ENCODE results near the gene EFCAB11.
A peak's percentile ranks its signal among the peaks of the same experiment; 100 is the strongest.

Gene EFCAB11

DNA sequence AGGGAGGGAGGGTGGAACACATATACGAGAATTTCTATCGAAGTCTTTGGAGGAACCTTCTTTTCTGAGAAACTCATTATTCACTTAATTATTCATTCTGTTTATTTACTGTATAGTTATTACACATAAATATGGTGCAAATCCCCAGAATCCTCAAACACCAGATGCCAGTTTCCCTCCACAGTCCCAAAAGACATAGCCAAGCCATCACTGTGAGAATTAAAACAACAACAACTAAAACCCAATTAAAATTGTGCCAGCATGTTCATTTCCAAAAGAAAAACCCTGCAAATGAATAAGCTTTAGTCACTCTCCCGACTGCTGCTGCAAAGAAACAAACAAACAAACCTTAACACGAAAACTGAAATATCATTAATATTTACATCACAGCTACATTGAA is 173.5 kb downstream of the EFCAB11 start:
- Mint-ChIP-seq H3K36me3 (ENCODE audit: insufficient read depth) (no peaks in the 10 kb centered on the region), H3K4me3 (no peak overlapping the region), H3K27ac (ENCODE audit: low read depth) (no peak overlapping the region), H3K9me3 (no peaks in the 10 kb centered on the region), H3K4me1 (no peaks in the 10 kb centered on the region), H3K27me3 (no peaks in the 10 kb centered on the region)
- DNase-seq (ENCODE audit: low spot score in 2 of 2) (no peak), ATAC-seq (replicated peaks; ENCODE audit: extremely low read depth, poor library complexity, severe bottlenecking) (no peak)

DNA sequence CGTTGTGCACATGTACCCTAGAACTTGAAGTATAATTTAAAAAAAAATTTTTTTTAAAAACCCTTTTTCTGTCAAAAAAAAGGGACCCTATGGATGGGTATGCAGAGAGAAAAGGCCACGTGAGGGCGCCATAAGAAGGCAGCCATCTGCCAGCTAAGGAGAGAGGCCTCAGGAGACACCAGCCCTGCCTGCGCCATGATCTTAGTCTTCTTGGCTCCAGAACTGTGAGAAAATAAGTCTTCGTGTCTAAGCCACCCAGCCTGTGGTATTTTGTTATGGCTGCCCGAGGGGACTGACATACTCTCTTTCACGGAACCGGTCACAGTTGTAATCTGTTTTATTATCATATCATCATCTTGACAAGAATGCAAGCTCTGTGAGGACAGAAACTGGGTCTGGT is 174.8 kb downstream of the EFCAB11 start:
- no peaks in the 10 kb centered on the region for H3K4me1 Mint-ChIP-seq
- no peak overlapping the region for H3K27ac Mint-ChIP-seq (ENCODE audit: low read depth)
- no peaks in the 10 kb centered on the region for H3K27me3 Mint-ChIP-seq
- ATAC-seq (replicated peaks; ENCODE audit: extremely low read depth, poor library complexity, severe bottlenecking) (no peak), DNase-seq (ENCODE audit: low spot score in 2 of 2) (no peak)
- no peaks in the 10 kb centered on the region for H3K36me3 Mint-ChIP-seq (ENCODE audit: insufficient read depth)
- no peak overlapping the region for H3K4me3 Mint-ChIP-seq
- no peaks in the 10 kb centered on the region for H3K9me3 Mint-ChIP-seq

DNA sequence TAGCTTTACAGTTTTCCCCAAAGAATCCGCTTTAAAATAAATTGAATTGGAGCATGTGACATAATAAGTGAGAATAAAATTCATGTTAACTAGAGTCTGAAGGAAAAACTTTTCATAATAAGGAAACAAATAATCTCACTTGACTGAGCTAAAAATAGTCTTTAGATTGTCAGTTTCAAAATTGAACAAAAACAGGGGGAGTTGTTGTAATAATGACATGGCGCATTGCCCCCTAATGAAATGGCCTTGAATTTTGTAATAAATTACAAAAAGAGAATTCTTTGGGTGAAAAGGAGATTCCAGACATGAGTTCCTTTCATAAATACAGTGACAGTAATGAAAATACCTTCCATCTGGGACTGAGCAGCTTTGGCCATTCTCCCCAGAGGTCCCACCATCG is 178.6 kb downstream of the EFCAB11 start:
- no peaks in the 10 kb centered on the region for H3K9me3 Mint-ChIP-seq
- no peaks in the 10 kb centered on the region for H3K36me3 Mint-ChIP-seq (ENCODE audit: insufficient read depth)
- peaks cover 26% of the 10 kb centered on the region for H3K4me1 Mint-ChIP-seq

DNA sequence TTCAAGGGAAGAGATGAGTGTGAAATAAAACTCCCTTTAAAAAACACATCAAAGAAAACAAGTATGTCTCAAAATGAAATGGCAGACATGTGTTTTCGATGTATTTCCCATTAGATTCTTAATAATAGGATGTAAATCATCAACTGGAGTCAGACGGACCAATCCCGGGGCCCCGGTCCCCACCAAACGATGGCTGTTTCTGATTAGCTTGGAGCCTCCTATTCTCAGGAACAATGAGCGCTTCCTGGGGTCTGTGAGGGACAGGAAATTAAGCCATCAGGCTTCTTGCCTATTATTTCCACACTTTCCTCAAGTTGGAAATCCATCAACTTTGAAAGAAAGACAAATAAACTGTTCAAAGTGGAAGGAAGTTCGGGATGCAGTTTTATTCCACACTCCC is 179.4 kb downstream of the EFCAB11 start:
- H3K27me3 Mint-ChIP-seq = no peaks in the 10 kb centered on the region

More for the DNA sequence above, 178.6 kb downstream of the EFCAB11 start:
- Mint-ChIP-seq H3K27ac (ENCODE audit: low read depth) (no peak overlapping the region), H3K4me3 (no peak overlapping the region), H3K27me3 (no peaks in the 10 kb centered on the region)
- DNase-seq (ENCODE audit: low spot score in 2 of 2) (no peak), ATAC-seq (replicated peaks; ENCODE audit: extremely low read depth, poor library complexity, severe bottlenecking) (no peak)

DNA sequence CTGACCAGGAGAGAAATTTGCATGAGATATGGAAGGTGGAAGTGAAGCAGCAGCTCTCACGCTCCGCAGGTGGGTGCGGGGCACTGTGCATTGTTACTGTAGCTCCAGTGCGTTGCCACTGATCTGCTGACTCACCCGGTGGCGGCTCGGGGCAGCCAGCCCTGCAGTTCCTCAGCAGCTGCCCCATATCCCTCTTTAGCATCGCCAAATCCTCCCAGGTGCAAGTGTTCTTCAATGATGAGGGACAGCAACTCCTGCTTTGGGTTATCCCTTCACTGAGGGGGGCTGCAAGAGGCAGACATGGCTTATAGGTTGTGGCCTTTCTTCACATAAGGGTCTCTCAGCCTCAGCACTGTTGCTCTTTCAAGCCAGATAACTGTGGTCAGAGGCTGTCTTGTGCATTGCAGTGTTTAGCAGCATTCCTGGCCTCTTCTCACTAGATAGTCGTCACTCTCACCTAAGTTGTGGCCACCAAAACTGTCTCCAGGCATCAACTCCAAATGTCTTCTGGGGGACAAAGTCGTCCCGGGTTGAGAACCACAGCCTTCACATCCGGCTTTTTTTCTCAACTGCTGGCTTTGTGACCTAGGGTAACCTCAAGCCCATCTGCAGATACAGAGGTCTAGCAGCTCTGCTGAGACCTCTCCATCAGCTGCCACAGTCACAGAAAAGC is 180.8 kb downstream of the EFCAB11 start:
- H3K27ac Mint-ChIP-seq (ENCODE audit: low read depth) = peak overlapping the region; percentile 83
- H3K36me3 Mint-ChIP-seq (ENCODE audit: insufficient read depth) = no peaks in the 10 kb centered on the region
- H3K9me3 Mint-ChIP-seq = no peaks in the 10 kb centered on the region
- peak overlapping the region; percentile 71 for H3K4me3 Mint-ChIP-seq
- H3K27me3 Mint-ChIP-seq = no peaks in the 10 kb centered on the region
- H3K4me1 Mint-ChIP-seq = peaks cover 26% of the 10 kb centered on the region
- ATAC-seq (replicated peaks; ENCODE audit: extremely low read depth, poor library complexity, severe bottlenecking) (peak; percentile 93), DNase-seq (ENCODE audit: low spot score in 2 of 2) (peak; percentile 31 to 74)

More for the DNA sequence above, 179.4 kb downstream of the EFCAB11 start:
- peaks cover 26% of the 10 kb centered on the region for H3K4me1 Mint-ChIP-seq
- DNase-seq (ENCODE audit: low spot score in 2 of 2) = no peak
- H3K9me3 Mint-ChIP-seq = no peaks in the 10 kb centered on the region
- no peak overlapping the region for H3K27ac Mint-ChIP-seq (ENCODE audit: low read depth)
- ATAC-seq (replicated peaks; ENCODE audit: extremely low read depth, poor library complexity, severe bottlenecking) = no peak
- H3K4me3 Mint-ChIP-seq = no peak overlapping the region
- H3K36me3 Mint-ChIP-seq (ENCODE audit: insufficient read depth) = no peaks in the 10 kb centered on the region

DNA sequence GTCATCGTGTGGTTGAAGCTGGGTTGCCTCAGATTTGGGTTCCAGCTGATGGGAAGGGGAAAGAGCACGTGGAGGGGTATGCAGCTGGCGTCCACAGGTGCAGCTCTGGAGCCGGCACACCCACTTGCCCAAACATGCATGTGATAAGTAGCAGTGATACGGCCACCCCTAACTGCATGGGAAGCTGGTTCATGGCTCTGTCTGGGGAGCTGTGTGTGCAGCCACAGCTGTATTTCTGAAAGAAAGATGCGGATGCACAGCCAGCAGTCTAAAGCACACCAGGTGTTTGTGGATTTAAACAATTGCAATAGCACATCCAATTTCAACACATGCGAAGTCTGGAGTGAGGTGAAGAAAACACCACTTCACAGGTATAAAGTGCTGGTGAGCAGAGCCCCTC is 181.4 kb downstream of the EFCAB11 start:
- no peak for DNase-seq (ENCODE audit: low spot score in 2 of 2)
- Mint-ChIP-seq H3K27ac (ENCODE audit: low read depth) (peak overlapping the region; percentile 4), H3K27me3 (no peaks in the 10 kb centered on the region), H3K4me3 (peak overlapping the region; percentile 71), H3K4me1 (peaks cover 26% of the 10 kb centered on the region), H3K9me3 (no peaks in the 10 kb centered on the region), H3K36me3 (ENCODE audit: insufficient read depth) (no peaks in the 10 kb centered on the region)
- no peak for ATAC-seq (replicated peaks; ENCODE audit: extremely low read depth, poor library complexity, severe bottlenecking)

DNA sequence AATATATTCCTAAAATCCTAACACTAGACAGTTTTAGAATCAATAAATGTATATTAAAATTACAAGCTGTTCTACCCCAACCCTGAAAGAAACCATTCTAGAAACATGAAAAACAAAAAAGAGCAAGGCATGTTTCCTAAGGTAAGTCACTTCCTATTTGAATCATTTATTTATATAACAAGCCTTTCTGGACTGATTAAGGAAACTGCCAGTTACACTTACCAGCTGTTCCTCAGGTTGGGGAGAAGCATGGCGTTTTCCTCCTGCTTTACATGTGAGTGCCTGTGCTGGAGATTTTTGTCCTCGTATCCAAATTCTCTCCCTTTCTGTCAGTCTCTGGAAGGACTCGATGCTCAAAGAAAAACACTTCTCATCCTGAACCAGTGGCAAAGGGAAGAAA is 183.3 kb downstream of the EFCAB11 start:
- DNase-seq (ENCODE audit: low spot score in 2 of 2) = no peak
- Mint-ChIP-seq H3K9me3 (no peaks in the 10 kb centered on the region), H3K27me3 (no peaks in the 10 kb centered on the region), H3K27ac (ENCODE audit: low read depth) (no peak overlapping the region), H3K4me3 (no peak overlapping the region), H3K4me1 (peaks cover 43% of the 10 kb centered on the region), H3K36me3 (ENCODE audit: insufficient read depth) (no peaks in the 10 kb centered on the region)
- no peak for ATAC-seq (replicated peaks; ENCODE audit: extremely low read depth, poor library complexity, severe bottlenecking)

DNA sequence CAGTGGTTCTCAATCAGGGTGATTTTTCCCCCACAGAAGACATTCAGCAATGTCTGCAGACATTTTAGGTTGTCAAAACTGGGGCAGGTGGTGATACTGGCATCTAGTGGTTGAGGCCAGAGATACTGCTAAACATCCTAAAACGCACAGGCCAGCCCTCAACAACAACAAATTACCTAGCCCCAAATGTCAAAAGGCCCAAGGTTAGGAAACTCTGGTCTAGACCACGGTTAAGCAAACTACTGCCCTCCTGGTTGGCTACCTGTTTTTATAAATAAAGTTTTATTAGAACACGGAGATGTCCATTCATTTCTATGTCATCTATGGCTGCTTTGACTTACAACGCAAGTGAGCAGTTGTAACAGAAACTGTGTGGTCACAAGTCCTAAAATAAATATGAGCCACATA is 186.7 kb downstream of the EFCAB11 start:
- DNase-seq (ENCODE audit: low spot score in 2 of 2) (peak; percentile 33 to 62), ATAC-seq (replicated peaks; ENCODE audit: extremely low read depth, poor library complexity, severe bottlenecking) (peak; percentile 73)
- Mint-ChIP-seq H3K27ac (ENCODE audit: low read depth) (peak overlapping the region; percentile 92), H3K27me3 (no peaks in the 10 kb centered on the region), H3K4me1 (peaks cover 42% of the 10 kb centered on the region), H3K9me3 (no peaks in the 10 kb centered on the region), H3K36me3 (ENCODE audit: insufficient read depth) (no peaks in the 10 kb centered on the region), H3K4me3 (peak overlapping the region; percentile 55)

DNA sequence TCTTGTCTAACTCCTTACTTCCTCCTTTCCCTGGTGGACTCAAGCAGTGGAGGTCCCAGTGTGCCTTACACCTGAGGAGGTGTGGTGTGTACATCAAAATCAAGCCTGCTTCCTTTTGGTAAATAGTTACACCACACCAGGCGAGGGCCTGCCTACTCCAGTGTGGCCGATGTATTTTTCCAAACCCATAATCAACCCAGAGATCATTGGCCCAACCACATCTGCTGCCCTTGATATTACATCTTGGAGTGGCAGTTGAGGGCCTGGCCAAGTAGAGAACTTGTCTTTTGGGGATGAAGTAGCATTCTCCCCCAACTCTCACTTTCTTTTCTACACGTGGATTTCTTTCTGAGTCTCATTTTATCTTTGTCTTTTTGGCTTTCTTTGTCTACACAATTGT is 187.4 kb downstream of the EFCAB11 start:
- no peaks in the 10 kb centered on the region for H3K36me3 Mint-ChIP-seq (ENCODE audit: insufficient read depth)
- no peak for ATAC-seq (replicated peaks; ENCODE audit: extremely low read depth, poor library complexity, severe bottlenecking)
- H3K4me3 Mint-ChIP-seq = no peak overlapping the region
- H3K9me3 Mint-ChIP-seq = no peaks in the 10 kb centered on the region
- H3K27ac Mint-ChIP-seq (ENCODE audit: low read depth) = peak overlapping the region; percentile 92
- peaks cover 35% of the 10 kb centered on the region for H3K4me1 Mint-ChIP-seq
- H3K27me3 Mint-ChIP-seq = no peaks in the 10 kb centered on the region
- no peak for DNase-seq (ENCODE audit: low spot score in 2 of 2)

DNA sequence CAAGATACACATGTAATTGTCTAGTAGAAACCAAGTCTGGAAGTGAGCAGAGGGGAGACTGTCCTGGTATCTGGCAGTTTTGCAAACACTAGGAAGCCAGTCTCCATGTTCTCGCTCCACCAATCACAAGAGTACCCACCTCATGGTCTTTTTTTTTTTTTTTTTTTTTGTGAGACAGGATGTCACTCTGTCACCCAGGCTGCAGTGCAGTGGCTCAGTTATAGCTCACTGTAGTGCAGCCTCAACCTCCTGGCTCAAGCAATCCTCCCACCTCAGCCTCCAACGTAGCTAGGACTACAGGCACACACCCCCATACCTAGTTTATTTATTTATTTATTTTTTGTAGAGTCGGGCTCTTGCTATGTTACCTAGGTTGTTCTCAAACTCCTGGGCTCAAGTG is 189.2 kb downstream of the EFCAB11 start:
- no peak overlapping the region for H3K27ac Mint-ChIP-seq (ENCODE audit: low read depth)
- H3K4me1 Mint-ChIP-seq = peaks cover 29% of the 10 kb centered on the region
- no peak overlapping the region for H3K4me3 Mint-ChIP-seq
- ATAC-seq (replicated peaks; ENCODE audit: extremely low read depth, poor library complexity, severe bottlenecking) = no peak
- H3K9me3 Mint-ChIP-seq = no peaks in the 10 kb centered on the region
- H3K36me3 Mint-ChIP-seq (ENCODE audit: insufficient read depth) = no peaks in the 10 kb centered on the region
- H3K27me3 Mint-ChIP-seq = no peaks in the 10 kb centered on the region
- DNase-seq (ENCODE audit: low spot score in 2 of 2) = no peak

DNA sequence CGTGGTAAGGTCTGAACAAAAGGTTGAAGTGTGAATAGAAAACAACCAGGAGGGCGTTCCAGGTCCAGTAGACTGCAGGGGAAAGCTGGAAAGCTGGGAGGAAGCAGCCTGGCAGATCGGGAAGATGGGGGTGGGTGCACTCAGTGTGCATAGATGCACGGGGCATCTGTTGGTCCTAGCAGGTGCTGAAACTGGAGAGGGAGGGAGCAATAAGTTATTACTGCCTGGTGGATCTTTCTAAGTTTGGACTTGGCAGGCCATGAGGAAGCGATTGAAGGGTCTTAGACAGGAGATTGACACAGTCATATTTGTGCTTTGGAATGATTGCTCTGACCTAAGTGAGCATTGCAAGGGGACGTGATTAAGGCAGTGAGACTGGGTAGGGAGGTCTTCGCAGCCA is 194.4 kb downstream of the EFCAB11 start:
- DNase-seq (ENCODE audit: low spot score in 2 of 2) (no peak), ATAC-seq (replicated peaks; ENCODE audit: extremely low read depth, poor library complexity, severe bottlenecking) (no peak)
- Mint-ChIP-seq H3K27ac (ENCODE audit: low read depth) (peak overlapping the region; percentile 39), H3K9me3 (peaks cover 7% of the 10 kb centered on the region), H3K4me1 (peaks cover 13% of the 10 kb centered on the region), H3K4me3 (no peak overlapping the region), H3K36me3 (ENCODE audit: insufficient read depth) (no peaks in the 10 kb centered on the region), H3K27me3 (no peaks in the 10 kb centered on the region)

DNA sequence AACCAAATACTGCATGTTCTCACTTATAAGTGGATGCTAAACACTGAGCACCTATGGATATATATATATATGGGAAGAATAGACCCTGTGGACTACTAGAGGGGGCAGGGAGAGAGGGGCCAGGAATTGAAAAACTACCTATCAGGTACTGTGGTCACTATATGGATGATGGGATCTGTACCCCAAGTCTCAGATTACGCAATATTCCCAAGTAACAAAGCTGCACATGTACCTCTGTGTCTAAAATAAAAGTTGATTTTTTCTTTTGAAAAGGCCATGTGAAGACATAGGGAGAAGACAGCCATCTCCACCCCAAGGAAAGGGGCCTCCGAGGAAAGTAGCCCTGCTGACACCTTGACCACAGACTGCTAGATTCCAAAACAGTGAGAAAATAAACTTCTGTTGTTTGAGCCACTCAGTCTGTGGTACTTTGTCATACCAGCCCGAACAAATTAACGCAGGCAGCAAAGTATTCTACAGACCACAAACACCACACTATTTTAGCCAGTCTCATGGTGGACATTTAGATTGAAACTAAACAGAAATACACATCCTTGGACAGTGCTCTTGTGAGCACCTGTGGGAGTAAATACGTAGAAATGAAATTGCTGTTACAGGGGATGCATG is 197.1 kb downstream of the EFCAB11 start:
- no peak for ATAC-seq (replicated peaks; ENCODE audit: extremely low read depth, poor library complexity, severe bottlenecking)
- Mint-ChIP-seq H3K36me3 (ENCODE audit: insufficient read depth) (no peaks in the 10 kb centered on the region), H3K27ac (ENCODE audit: low read depth) (no peak overlapping the region), H3K27me3 (no peaks in the 10 kb centered on the region), H3K9me3 (peaks cover 7% of the 10 kb centered on the region), H3K4me3 (no peak overlapping the region), H3K4me1 (peaks cover 7% of the 10 kb centered on the region)
- no peak for DNase-seq (ENCODE audit: low spot score in 2 of 2)

DNA sequence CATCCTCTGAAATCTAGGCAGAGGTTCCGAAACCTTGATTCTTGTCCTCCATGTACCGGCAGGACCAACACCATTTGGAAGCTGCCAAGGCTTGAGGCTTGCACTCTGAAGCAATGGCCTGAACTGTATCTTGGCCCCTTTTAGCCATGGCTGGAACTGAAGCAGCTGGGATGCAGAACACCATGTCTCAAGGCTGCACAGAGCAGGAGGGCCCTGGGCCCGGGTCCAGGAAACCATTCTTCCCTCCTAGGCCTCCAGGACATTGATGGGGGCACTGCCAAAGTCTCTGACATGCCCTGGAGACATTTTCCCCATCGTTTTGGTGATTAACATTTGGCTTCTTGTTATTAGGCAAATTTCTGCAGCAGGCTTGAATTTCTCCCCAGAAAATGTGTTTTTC is 198.7 kb downstream of the EFCAB11 start:
- ATAC-seq (replicated peaks; ENCODE audit: extremely low read depth, poor library complexity, severe bottlenecking) (no peak), DNase-seq (ENCODE audit: low spot score in 2 of 2) (no peak)
- Mint-ChIP-seq H3K36me3 (ENCODE audit: insufficient read depth) (no peaks in the 10 kb centered on the region), H3K27me3 (no peaks in the 10 kb centered on the region), H3K9me3 (peaks cover 7% of the 10 kb centered on the region), H3K4me3 (no peak overlapping the region), H3K4me1 (peaks cover 20% of the 10 kb centered on the region), H3K27ac (ENCODE audit: low read depth) (no peak overlapping the region)

All from central memory CD8-positive, alpha-beta T cell (primary cell).